Testis (tissue), 2 donors: ENCODE results near the gene HEBP1.

Source experiments
- CTCF ChIP-seq, 3 experiments: fragments of 450-650 bp in 2 of 3; fragments of 200-600 bp in 1 of 3; sonication (generic) in 1 of 3; IDR thresholded peaks; one replicate each; pipeline ENCODE4 v1.5.1; 2016 to 2019; ENCODE audit warnings: antibody characterized with exemption in 3 of 3, mild to moderate bottlenecking in 2 of 3, moderate library complexity in 1 of 3
- POLR2A ChIP-seq: fragments of 450-650 bp; IDR thresholded peaks from one replicate; pipeline ENCODE4 v1.6.1; 2017; ENCODE audit warnings: antibody characterized with exemption, mild to moderate bottlenecking, moderate library complexity

GRCh38 chr12:12976366-12976765 lies 23.7 kb downstream of the HEBP1 start:
- TF ChIP-seq POLR2A: no peak
- no peak for TF ChIP-seq CTCF (IDR thresholded peaks at IDR 0.05)
